HG03139 (cell line): Measurements from ENCODE around the gene AAGAB.

Experiments
- ATAC-seq: cut with Tn5 transposase; IDR thresholded peaks from one replicate; pipeline ENCODE4 v1.9.1; 2021; ENCODE audit not compliant: unreplicated experiment

The AAGAB gene

GRCh38 chr15:67190326-67190725, 64.1 kb downstream of the AAGAB start:
- no peak for ATAC-seq

GRCh38 chr15:67189326-67190051, 65.0 kb downstream of the AAGAB start:
- no peak for ATAC-seq

- no peak for ATAC-seq
Measured at GRCh38 chr15:67188551-67189218, 65.8 kb downstream of the AAGAB start.

DNA sequence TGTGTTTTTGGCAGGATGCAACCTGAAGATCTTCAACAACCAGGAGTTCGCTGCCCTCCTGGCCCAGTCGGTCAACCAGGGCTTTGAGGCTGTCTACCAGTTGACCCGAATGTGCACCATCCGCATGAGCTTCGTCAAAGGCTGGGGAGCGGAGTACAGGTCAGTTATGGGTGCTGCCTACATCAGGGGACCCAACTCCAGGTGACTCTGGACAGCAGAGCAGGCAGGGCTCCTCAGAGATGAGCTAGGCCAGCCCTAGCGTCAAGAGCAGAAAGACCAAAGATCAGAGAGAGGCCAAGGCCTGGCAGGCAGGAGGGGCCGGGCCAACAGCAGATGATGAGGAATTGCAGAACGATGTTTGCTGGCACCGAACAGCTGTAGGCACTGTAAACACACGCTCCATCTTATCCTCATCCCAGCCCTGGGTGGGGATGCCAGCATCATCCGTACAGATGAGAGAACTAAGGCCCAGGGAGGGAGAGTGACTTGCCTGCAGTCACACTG, 67.1 kb downstream of the AAGAB start:
- ATAC-seq, result no peak

DNA sequence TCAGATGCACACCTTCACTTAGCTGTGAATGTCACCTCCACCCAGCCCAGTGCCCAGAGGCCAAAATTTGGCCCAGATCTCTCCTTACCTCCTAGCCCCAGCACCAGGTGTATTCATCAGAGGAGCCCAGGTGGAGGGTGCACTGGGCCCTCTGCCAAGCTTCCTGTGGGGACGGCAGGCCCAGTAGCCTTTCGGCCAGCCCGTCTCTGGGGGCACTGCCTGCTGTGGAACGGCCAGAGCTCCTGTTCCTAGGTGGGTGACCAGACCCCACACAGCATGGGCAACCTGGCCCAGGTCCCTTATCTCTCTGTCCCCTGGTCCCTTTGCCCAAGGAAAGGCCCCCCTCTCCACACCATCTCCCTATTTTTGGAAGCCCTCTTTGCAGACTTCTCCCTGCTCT, 67.8 kb downstream of the AAGAB start:
- no peak for ATAC-seq

DNA sequence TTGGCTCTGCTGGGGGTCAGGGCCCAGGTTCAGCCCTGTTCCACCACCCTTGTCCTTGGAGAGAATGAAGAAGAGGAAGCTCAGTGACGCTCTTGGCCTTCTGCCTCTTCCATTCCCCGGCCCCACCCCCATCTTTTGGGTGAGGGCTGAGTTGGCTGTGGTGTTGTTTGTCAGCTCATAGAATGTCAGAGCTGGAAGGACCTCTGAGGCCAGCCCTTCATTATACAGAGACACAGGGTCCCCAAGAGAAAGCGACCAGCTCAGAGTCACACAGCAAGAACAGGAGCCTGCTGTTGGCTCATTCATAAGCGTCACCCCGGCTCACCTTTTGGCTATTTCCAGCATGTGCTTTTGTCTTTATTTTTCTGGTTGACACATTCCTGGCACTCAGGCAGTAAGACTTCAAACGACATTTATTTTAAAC, 68.2 kb downstream of the AAGAB start:
- no peak for ATAC-seq

DNA sequence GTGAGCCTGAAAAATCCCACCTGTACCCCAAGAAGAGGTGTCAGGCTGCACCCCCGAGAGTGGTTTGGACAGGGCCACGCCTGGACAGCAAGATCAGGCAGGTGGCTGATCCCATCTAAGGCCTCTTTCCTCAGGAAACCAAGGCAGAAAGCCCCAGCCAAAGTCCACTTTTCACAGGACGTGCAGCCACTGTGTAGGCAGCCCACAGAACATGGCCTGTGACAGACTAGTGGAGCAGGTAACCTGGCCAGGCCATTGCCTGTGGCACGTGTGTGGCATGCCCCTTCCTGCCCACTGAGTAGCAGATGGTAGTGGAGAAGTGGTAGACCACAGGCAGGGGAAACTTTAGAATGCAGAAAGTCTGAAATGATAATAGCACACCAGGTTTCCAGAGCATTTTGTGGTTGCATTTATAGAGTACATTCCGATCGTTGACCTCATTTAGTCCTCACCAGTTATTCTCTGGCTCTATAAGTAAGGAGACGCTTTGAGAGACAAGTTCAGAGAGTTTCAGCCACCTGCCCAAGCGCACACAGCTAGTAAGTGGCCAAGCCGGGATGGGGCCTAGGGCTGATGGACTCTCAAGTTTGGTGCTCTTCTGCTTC, 68.7 kb downstream of the AAGAB start:
- ATAC-seq, result no peak

- no peak for ATAC-seq
Measured at GRCh38 chr15:67185051-67185450, 69.4 kb downstream of the AAGAB start.

DNA sequence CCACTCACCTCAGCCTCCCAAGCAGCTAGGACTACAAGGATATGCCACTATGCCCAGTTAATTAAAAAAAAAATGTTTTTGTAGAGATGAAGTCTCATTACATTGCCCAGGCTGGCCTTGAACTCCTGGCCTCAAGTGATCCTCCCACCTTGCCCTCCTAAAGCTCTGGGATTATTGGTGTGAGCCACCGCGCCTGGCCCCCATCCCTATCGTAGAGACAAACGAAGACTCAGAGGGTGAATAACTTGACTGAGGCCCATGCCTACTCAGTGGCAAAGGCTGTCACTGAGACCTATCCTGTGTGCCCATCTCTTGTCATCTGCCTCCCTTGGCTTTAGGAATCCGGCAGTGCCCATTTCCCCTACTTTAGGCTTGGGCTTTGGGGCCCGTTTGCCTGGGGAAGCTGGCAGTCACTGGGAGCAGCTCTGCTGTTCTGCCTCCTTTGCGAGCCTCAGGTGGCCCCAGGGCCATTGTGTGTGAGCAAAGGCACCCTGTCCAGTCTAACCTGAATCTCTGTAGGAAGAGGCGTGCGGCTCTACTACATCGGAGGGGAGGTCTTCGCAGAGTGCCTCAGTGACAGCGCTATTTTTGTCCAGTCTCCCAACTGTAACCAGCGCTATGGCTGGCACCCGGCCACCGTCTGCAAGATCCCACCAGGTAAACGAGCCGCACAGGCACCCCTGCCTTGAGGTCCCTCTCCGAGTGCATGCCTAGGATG, 70.1 kb downstream of the AAGAB start:
- no peak for ATAC-seq

GRCh38 chr15:67183443-67184169, 70.9 kb downstream of the AAGAB start:
- no peak for ATAC-seq

GRCh38 chr15:67181221-67181639, 73.2 kb downstream of the AAGAB start:
- ATAC-seq, result no peak

DNA sequence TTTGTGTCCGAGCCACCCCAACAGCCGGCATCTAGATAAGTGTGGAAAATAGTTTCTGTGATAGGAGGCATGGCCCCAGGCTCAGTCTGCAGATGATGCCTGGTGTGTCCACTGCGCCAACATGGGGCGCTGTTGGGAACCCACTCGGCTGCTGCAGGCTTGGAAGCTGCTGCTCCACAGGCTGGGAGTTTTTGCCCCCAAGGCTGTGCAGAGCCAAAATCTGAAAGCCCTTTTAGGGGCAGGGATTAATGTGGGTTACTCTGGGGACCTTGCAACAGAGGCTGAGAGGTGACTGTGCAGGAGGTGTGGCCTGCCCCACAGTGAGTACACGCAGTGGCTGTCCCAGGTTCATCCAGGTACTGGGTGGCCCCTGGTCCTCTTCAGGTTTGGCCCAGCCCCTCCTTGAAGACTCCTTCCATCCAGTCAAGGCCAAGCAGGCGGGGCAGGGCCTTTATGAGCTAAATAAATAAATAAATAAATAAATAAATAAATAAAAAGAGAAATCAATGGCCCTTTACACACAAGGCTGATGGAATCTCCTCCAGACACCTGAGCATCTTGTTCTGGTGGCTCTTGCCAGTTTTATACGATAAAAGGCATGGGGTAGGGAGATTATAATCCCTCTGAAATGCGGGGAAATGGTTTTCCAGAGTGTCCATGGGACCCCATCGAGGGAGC, 73.8 kb downstream of the AAGAB start:
- no peak for ATAC-seq

DNA sequence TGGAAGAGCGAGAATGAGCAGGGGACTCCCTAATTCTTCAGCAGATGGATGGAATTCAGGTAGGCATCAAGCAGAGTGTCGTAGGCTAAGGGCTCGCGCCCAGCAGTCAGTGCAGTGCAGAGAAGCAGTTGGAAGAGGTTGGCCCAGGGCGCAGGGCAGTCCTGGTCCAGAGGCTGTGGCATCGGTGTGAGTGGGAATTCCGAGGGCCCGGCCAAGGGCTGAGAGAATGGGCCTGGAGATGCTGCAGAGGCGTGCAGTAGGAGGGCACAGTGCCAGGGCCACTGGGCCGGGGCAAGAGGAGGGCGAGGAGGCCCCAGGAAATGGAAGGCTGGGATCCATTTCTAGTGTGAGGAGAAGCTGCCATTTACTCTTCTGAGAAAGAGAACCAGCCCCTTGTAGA, 74.4 kb downstream of the AAGAB start:
- no peak for ATAC-seq

- ATAC-seq, result no peak
Measured at GRCh38 chr15:67179411-67179995, 75.0 kb downstream of the AAGAB start.

DNA sequence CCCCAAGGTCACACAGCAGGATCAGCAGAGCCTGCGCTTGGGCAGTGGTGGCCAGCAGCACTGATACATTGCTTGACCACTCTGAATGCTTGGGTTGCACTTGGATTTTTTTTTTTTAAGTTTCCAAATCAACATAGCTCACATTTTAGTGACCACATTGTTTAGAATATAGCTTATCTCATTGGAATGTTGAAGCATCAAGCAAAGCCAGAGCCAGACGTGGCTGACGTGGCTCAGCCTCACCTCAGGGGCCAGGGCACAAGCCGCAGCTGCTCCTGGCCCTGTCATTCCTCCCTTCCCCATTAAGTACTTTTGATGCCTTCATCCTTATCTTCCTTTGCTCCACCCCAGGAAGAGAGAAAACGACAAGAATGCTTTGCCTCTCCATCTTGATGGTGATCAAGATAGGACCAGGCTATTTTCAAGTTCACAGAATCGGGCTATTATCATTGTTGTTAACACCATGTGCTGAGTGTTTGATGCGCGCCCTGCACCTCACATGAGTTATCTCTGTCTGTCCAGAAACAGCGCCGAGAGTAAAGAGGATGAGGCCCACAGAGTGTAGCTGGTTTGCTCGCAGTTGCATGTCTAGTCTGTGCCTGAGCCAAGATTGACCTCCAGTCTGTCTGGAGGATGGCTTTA, 75.8 kb downstream of the AAGAB start:
- no peak for ATAC-seq

DNA sequence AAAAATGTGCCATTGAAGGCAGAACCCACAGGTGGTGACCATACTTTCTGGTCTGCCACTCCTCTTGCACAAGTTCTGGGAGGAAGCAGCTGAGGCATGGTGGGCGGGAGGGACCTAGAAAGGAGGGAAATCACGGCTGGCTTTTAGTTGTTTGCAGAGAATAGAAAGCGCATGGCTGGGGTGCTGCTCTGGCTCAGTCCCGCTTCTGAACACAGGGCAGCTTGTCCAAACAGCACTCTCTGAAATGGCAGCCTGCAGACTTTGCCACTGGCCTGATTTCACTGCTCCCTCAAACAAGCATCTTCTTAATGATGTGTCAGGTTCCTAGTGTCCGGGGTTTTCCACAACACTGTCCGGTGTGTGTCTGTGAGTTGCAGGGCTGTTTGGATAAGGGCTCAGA, 76.7 kb downstream of the AAGAB start:
- ATAC-seq, result no peak

DNA sequence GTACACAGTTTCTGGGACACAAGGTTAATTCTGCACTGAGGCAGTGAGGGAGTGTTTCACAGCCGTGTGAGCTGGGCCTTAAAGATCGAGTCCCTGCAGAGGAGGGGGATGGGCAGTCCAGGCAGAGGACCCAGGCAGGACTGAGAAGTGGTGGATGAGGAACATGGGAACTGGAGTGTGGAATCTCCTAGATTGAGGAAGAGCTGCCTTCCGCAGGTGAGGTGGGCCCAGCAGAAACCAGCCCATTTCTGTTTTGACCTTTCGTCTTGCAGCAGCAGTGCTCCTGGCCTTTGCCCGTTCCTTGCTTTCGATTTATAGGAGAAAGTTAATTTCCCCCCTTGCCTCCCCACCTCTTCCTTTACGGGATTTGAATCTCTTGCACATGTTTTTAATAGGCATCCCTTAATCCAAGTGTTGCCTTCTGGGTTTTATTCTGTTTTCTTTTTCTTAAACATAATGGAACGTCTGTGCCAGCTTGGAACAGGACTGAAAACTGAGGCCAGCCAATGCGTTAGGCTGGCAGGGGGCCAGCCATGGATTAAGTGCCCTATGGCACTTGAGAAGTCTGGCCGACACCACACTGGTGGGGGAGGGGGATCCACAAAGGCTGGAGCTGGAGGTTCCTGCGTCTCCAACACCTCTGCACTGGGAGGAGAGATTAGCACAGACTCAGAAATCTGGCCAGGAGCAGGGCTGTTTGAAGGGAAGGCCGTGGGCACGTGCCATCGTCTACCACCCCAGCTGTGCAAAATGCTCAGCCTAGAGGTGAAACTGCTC, 78.1 kb downstream of the AAGAB start:
- no peak for ATAC-seq

DNA sequence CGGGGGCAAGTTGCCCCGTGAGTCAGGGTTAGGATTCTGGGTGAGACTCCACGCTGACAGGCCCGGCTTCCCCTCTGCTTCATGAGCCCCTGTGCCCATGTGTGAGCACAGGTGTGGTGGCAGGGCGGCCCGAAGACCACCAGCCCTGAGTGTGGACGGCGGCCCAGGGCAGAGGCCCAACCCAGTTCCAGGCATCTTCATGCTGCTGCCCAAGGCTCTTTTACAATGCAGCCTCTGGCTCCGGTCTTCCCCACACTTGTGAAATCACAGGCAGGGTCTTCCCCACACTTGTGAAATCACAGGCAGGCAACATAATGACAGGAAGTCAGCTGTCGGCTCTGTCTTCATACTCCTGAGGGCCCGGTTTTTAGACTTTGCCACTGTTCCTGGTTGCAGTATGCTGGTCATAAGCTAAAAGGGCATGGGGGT, 78.8 kb downstream of the AAGAB start:
- no peak for ATAC-seq
